ENCODE results near the gene CRY2.

CRY2 gene

GRCh38 chr11:45851228-45851627 is 4.0 kb downstream of the CRY2 start:
- H3K4me2 ChIP-seq (ENCODE audit: low read length): no peak overlapping the region
- H3K36me3 ChIP-seq (replicated peaks; ENCODE audit: low read depth, low read length): peaks cover 7% of the 10 kb centered on the region
- H3K27me3 ChIP-seq (ENCODE audit: low read depth, low read length): no peaks in the 10 kb centered on the region
- peaks cover 72% of the 10 kb centered on the region for H4K20me1 ChIP-seq (ENCODE audit: insufficient read depth, low read length)
- H3K79me2 ChIP-seq (ENCODE audit: low read length): peaks cover 85% of the 10 kb centered on the region
- no peak overlapping the region for H3K4me3 ChIP-seq (ENCODE audit: low read length)
- no peak overlapping the region for H3K27ac ChIP-seq (ENCODE audit: low read length)
- peaks cover 47% of the 10 kb centered on the region for H3K4me1 ChIP-seq (ENCODE audit: low read length)
- TF ChIP-seq, protein P1, sequence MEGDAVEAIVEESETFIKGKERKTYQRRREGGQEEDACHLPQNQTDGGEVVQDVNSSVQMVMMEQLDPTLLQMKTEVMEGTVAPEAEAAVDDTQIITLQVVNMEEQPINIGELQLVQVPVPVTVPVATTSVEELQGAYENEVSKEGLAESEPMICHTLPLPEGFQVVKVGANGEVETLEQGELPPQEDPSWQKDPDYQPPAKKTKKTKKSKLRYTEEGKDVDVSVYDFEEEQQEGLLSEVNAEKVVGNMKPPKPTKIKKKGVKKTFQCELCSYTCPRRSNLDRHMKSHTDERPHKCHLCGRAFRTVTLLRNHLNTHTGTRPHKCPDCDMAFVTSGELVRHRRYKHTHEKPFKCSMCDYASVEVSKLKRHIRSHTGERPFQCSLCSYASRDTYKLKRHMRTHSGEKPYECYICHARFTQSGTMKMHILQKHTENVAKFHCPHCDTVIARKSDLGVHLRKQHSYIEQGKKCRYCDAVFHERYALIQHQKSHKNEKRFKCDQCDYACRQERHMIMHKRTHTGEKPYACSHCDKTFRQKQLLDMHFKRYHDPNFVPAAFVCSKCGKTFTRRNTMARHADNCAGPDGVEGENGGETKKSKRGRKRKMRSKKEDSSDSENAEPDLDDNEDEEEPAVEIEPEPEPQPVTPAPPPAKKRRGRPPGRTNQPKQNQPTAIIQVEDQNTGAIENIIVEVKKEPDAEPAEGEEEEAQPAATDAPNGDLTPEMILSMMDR (IDR thresholded peaks at IDR 0.05; ENCODE audit: low read depth, low read length): no peak
- no peak for TF ChIP-seq EZH2phosphoT487 (IDR thresholded peaks at IDR 0.05; ENCODE audit: low read depth)
- no peak overlapping the region for H3K9ac ChIP-seq (ENCODE audit: low read length)
- no peaks in the 10 kb centered on the region for H3K9me3 ChIP-seq (ENCODE audit: insufficient read depth, low read length)
- no peak overlapping the region for H2AFZ ChIP-seq (ENCODE audit: low read depth, low read length)

DNA sequence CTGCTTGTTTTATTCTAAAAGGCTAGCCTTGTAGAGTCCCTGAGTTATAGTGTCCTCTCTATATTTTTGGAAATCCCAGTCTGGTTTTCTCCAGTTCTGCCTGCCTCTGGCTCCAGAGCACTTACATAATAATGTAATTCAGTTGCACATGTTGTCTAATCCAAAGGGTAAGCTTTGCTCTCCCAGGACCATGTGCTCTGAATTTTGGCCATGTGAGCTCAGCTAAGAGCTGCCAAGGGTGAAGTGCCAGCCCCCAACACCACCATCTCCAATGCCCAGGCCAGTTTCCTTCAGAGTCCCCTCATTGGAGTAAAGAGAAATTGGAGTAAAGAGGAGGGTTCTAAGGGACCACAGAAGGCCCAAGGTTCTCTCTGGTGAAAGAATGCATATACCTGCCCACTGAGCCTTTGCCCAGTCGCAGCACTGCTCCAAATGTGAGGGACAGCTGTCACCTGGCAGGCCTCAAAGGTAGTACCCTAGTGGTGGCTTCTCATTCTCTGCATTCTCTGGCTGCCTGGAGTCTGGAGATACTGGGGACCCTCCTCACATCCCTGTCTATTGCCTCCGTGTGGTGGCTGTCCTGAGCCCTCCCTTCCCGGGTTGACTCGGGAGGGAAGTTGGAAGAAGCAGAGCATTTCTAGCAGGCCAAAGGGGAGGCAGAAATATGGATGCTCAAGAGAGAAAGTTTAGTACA is 4.9 kb downstream of the CRY2 start:
- Histone ChIP-seq H3K27ac (ENCODE audit: low read length) (peak overlapping the region; percentile 58), H2AFZ (ENCODE audit: low read depth, low read length) (no peak overlapping the region), H3K36me3 (replicated peaks; ENCODE audit: low read depth, low read length) (peaks cover 11% of the 10 kb centered on the region), H3K9ac (ENCODE audit: low read length) (0 out of 2 replicates have a peak overlapping the region, but pooled peaks have one; percentile 16), H3K4me2 (ENCODE audit: low read length) (peak overlapping the region; percentile 86), H4K20me1 (ENCODE audit: insufficient read depth, low read length) (peaks cover 72% of the 10 kb centered on the region), H3K79me2 (ENCODE audit: low read length) (peaks cover 85% of the 10 kb centered on the region), H3K4me1 (ENCODE audit: low read length) (peaks cover 40% of the 10 kb centered on the region), H3K4me3 (ENCODE audit: low read length) (peak overlapping the region; percentile 58), H3K27me3 (ENCODE audit: low read depth, low read length) (no peaks in the 10 kb centered on the region), H3K9me3 (ENCODE audit: insufficient read depth, low read length) (no peaks in the 10 kb centered on the region)
- TF ChIP-seq, protein P1 (IDR thresholded peaks at IDR 0.05; ENCODE audit: low read depth, low read length): no peak
- no peak for TF ChIP-seq EZH2phosphoT487 (IDR thresholded peaks at IDR 0.05; ENCODE audit: low read depth)

GRCh38 chr11:45852712-45853101 is 5.4 kb downstream of the CRY2 start:
- Histone ChIP-seq H3K36me3 (replicated peaks; ENCODE audit: low read depth, low read length) (peaks cover 16% of the 10 kb centered on the region), H3K9me3 (ENCODE audit: insufficient read depth, low read length) (no peaks in the 10 kb centered on the region), H3K4me3 (ENCODE audit: low read length) (peak overlapping the region; percentile 58), H3K9ac (ENCODE audit: low read length) (0 out of 2 replicates have a peak overlapping the region, but pooled peaks have one; percentile 16), H4K20me1 (ENCODE audit: insufficient read depth, low read length) (peaks cover 72% of the 10 kb centered on the region), H3K27ac (ENCODE audit: low read length) (peak overlapping the region; percentile 58), H2AFZ (ENCODE audit: low read depth, low read length) (no peak overlapping the region), H3K27me3 (ENCODE audit: low read depth, low read length) (no peaks in the 10 kb centered on the region), H3K79me2 (ENCODE audit: low read length) (peaks cover 82% of the 10 kb centered on the region), H3K4me1 (ENCODE audit: low read length) (peaks cover 40% of the 10 kb centered on the region), H3K4me2 (ENCODE audit: low read length) (peak overlapping the region; percentile 86)
- TF ChIP-seq, protein P1 (IDR thresholded peaks at IDR 0.05; ENCODE audit: low read depth, low read length): peak; percentile 37; the same call in 1 of the 2 replicates
- no peak for TF ChIP-seq EZH2phosphoT487 (IDR thresholded peaks at IDR 0.05; ENCODE audit: low read depth)

DNA sequence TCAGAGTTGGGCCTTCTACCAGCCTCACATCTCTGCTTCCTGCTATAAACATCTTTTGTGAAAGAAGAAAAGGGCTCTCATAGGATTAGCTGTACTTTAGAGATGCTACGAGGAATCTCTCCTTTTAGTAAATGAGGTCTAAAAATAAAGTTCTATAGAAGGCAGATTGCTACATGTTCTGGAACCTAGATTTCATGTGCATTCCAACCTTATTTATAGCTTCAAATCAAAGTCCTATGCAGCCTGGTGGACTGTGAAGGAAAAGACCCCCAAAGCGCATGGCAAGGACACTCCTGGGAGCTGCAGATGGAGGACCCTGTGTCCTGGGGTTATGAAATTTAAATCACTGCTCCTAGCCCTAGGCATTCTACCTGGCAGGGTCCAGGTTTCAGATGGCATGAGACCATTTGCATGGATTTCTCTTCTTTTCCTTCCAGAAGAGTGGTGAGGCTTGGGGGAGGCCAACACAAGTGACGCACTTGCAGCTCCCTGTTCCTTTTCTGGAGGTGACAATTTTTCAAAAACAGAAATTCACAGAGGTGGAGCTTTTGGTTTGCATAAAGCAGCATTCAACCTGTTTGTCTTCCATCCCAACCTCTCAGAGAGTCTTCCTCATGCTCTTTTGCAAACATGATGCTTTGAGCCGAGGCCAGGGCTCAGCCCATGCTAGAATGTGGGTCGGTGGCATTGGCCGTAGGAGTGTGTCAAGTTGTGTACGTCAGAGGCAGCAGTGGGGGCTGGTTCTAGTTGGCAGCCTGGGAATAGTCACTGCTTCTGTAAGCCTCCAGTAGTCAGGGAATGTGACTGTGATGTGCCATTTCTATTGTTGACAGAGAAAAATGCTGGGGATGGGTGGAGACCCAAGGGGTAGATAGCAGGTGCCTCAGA is 6.3 kb downstream of the CRY2 start:
- TF ChIP-seq, protein P1 (IDR thresholded peaks at IDR 0.05; ENCODE audit: low read depth, low read length): no peak
- no peak for TF ChIP-seq EZH2phosphoT487 (IDR thresholded peaks at IDR 0.05; ENCODE audit: low read depth)
- H3K79me2 ChIP-seq (ENCODE audit: low read length): peaks cover 74% of the 10 kb centered on the region
- H3K27ac ChIP-seq (ENCODE audit: low read length): no peak overlapping the region
- no peak overlapping the region for H3K4me2 ChIP-seq (ENCODE audit: low read length)
- H3K27me3 ChIP-seq (ENCODE audit: low read depth, low read length): no peaks in the 10 kb centered on the region
- H3K4me3 ChIP-seq (ENCODE audit: low read length): no peak overlapping the region
- H3K9ac ChIP-seq (ENCODE audit: low read length): no peak overlapping the region
- peaks cover 64% of the 10 kb centered on the region for H4K20me1 ChIP-seq (ENCODE audit: insufficient read depth, low read length)
- peaks cover 36% of the 10 kb centered on the region for H3K4me1 ChIP-seq (ENCODE audit: low read length)
- H3K36me3 ChIP-seq (replicated peaks; ENCODE audit: low read depth, low read length): peaks cover 19% of the 10 kb centered on the region
- H2AFZ ChIP-seq (ENCODE audit: low read depth, low read length): no peak overlapping the region
- H3K9me3 ChIP-seq (ENCODE audit: insufficient read depth, low read length): no peaks in the 10 kb centered on the region
